NCI-H1930 (cell line): ENCODE results near the gene SCLY.
"Not testable (repeated sequence)": the region's sequence is repeated elsewhere in the genome, so short reads cannot be mapped to it uniquely, and the experiment has no call there.

ENCODE experiments used
- DNase-seq, 2 experiments: peaks; one replicate each; lab custom pipeline; 2025; lab: John Stamatoyannopoulos, UW

Gene SCLY

GRCh38 chr2:238040918-238041317 is 19.9 kb upstream of the SCLY start:
- DNase-seq: no peak

DNA sequence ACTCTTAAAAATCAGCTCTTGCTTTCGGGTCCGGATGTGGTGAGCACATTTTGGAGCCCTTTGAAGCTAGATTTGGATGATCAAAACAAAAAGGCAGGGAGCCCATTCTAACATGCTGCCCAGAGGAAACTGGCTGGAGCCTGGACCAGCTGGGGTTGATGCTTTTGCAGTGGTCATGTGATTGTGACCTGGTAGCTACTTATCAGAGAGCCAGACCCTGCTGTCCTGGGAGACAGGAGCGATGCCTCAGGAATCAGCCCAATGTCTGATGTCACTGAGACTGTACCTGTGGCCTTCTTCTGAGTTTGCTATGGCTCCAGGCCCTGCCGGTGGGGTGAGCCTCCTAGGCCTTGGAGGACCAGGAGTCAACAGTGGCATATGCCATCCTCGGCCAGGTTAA is 18.7 kb upstream of the SCLY start:
- DNase-seq: no peak

DNA sequence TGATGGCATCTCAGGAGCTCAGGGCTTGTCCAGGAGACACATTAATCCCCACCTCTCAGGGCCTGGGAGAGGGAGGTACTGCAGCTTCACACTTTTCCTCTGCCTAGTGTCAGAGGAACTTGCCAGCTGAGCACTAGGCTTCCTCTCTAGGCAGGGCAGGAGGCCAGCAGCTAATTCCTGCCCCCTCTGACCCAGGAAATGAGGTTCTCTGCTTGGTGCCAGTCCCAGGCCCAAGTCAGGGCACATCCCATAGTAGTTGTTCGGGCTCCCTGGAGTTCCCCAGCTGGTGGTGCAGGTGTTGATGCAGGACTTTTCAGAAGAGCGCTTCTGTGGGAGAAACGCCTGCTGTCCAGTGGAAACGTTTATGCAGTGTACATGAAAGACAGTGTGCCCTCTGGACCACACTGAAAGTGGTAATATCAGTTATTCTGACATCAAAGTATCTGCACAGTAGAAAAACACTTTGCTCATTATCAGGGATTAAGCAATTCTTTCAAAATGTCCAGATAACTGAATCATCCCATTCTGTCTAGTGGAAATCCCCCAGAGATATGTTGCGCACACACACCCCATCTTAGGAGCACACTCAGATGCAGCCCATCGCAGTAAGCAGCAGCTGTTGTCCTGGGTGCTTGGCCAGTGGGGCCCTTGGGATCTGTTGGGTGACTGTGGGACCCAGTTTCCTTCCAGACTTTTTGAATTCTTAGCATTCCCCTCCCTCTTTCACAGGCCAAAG is 17.8 kb upstream of the SCLY start:
- DNase-seq: no peak

DNA sequence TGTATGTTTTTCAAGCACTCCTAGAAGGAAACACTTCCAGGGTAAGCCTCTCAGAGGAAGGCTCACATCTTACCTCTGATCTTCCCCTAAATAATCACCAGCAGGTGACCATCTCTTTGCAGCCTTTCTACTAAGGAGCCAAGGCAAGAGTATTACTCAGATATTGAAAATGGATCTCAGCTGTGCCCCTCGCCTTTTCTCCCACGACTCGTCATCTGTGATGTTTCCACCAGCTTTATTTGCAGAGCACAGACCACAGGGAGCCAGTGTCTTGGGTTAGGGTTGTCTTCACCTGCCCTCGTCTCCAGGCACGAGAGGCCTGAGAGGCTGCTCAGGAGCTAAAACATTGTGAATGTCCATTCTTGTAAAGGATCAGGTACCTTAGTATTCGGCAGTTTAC is 16.9 kb upstream of the SCLY start:
- DNase-seq: no peak

DNA sequence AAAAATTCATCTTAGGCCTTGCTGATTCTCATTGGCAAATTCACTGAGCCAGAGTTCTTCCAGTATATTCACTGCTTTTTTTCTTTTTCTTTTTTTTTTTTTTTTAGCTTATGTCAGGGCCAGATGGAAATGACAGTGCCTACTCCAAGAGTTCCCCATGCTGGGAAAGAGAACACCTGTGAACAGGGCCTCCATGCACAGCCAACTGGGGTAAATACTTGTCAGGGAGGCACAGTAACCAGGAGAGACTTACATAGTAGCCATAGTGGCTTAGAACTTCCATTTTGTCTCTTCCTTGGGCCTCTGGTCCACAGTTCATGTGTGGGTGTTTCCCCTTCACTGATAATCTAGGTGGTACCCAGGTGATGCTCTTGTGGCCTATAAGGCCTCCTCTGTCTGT is 15.2 kb upstream of the SCLY start:
- no peak for DNase-seq

DNA sequence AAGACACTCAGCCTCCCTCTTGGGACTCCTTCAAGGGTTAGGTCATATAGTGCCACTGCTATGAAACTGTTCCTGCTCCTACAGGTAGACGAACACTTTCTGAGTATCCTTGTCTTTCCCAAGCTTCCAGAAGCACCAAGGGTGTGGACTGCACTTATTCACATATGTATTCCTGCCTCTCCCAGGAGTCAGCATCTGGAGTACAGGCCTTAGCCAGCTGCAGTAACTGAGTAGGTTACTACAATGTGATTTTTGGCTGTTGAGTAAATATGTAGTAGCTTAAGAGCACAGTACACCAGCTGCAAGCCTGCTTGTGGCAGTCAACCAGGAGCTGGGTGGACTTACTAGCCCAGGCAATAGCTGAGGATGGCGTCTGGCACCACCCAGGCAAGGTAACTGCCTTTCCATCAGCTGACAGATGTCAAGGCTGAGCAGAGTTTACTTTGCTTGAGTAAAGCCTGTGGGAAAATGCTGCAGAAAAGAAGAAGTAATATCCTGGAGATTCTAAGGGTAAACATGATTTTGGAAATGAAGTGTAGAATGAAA is 14.0 kb upstream of the SCLY start:
- no peak for DNase-seq

GRCh38 chr2:238053191-238053776 is 7.5 kb upstream of the SCLY start:
- DNase-seq: no peak

- no peak for DNase-seq
Observed at GRCh38 chr2:238055841-238056240, 5.0 kb upstream of the SCLY start.

GRCh38 chr2:238057696-238058575 is 2.9 kb upstream of the SCLY start:
- peak in 1 of 2 experiments; percentile 20 for DNase-seq

DNA sequence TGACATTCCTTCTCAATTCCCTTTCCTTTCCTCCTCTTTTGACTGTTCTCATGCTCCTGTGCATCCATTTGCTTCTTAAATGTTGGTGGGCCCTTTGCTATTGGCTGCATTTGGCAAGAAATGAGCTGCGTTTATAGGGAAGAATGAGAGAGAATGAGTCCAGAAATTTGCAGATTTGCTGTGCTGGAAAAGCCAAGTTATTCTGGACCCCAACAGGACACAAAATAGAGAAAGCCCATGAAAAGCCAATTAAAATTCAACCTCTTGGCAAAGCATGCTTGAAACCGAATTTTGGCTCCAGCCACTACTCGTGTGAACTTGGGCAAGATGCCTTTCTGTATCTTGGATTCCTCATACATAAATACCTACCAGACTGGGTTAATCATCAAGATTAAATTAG is 1.3 kb upstream of the SCLY start:
- DNase-seq: no peak

- DNase-seq: no peak
Observed at GRCh38 chr2:238060096-238060541, 682 bp upstream of the SCLY start.

DNA sequence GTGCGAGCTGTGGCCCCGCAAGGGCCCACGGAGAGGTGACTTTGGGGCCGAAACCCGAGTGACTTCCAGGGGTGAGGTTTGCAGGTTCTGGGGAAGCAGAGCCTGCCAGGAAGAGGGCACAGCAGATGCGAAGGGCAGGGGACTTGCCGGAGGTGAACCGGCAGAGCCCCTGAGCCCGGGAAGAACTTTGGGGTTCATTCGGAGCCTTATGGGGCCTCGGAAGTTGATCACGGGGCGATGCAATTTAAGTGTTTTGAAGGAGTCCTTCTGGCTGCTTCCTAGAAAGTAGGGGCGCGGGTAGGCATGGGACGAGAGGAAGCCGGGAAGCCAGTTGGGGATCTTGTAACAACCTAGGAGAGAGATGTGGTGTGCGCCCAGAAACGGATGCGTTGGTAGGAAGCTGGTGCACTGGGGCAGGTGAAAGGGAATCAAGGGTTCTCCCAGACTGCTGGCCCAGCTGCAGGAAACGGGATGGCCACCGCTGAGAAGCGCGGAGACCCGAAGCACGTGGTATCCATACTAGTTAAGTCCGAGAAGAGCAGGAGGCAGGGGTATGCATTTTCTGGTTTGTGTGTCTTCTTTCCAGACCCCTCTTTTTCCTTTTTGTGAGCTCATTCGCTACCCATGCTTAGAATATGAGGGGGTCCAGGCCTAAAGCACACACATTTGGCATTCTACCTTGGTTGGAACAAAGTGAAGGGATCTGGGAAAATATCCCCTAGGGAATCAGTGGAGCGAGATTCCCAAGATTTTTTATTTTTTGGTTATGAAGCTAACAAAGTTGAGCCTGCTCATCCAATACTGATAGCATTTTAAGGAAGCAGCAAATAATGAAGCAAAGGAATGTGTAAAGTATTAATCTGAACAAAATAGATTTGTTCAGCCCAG is 758 bp downstream of the SCLY start:
- DNase-seq: no peak

DNA sequence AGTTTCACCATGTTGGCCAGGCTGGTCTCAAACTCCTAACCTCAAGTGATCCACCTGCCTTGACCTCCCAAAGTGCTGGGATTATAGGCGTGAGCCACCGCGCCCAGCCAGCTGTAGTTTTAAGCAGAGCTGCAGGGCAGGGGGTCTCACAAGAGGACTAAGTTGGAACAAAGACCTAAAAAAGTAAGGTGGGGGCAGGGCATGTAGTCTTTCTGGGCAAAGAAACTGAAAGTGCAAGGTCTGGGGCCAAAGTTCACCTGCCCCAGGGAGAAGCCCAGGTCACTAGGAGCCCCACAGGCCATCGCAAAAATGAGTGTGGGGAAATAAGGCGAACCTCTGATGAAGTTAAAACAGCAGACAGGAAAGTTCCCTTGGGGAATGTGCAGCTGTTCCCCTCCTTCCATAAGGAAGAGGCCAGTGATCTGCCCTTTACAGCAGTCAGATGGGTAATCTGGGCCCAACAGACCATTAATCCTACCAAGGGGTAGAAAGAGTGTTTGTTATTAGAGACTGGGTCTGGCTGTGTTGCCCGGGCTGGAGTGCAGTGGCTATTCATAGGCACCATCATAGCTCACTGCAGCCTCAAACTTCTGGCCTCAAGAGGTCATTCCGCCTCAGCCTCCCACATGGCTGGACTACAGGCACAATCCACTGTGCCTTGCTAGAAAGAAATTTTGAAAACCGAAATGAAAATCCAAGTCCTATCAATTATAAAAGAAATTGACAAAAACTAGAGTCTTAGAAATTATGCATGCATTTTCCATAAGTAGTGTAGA is 2.8 kb downstream of the SCLY start:
- DNase-seq: no peak

GRCh38 chr2:238064376-238064775 is 3.6 kb downstream of the SCLY start:
- DNase-seq: no peak

- no peak for DNase-seq
Observed at GRCh38 chr2:238065071-238065846, 4.5 kb downstream of the SCLY start.

GRCh38 chr2:238066218-238066617 is 5.4 kb downstream of the SCLY start:
- DNase-seq: no peak

- not testable (repeated sequence) for DNase-seq
Observed at GRCh38 chr2:238066718-238067117, 5.9 kb downstream of the SCLY start.

DNA sequence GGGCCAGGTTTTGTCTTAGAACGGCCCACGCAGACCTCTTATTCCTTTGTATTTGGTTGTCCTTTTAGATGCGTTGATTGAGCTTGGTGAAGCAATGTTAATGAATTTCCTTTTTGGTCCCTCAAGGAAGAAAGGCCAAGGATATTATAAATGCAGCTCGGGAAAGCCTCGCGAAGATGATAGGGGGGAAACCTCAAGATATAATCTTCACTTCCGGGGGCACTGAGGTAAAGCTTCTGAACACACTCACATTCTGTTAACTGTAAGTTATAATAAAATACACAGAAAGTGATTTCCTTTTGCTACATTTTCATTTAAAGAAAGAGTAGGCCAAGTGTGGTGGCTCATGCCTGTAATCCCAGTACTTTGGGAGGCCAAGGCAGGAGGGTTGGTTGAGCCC is 7.1 kb downstream of the SCLY start:
- no peak for DNase-seq

GRCh38 chr2:238069021-238069709 is 8.4 kb downstream of the SCLY start:
- no peak for DNase-seq
